DMS53 (cell line): ENCODE data around the gene ARHGEF11.

Experiments
- DNase-seq: peaks from one replicate; lab custom pipeline; 2025; lab: John Stamatoyannopoulos, UW

The ARHGEF11 gene

DNA sequence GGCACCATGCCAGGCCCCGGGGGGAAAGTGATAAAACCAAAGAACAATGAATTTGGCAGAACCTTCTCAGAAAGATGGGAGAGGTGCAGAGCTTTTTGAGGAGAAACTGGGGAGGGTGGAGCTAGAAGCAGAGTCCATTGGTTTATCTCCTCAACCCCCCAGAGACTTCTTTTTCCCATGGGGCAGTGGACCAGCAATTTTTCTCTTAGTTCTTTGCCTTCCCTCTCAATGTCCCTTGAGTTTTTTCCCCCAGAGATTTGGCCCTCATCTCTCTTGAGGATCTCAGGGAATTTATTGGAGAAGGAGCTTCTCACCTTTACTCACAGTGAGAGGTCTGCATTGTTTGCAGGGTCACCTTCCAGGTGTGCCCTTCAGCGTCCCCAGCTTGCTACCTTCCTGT lies 5.3 kb upstream of the ARHGEF11 start:
- no peak for DNase-seq

- DNase-seq: peak; percentile 62
Measured at GRCh38 chr1:157047062-157047410, 1.5 kb upstream of the ARHGEF11 start.

GRCh38 chr1:157044326-157044725 lies 1.2 kb downstream of the ARHGEF11 start:
- DNase-seq: no peak

DNA sequence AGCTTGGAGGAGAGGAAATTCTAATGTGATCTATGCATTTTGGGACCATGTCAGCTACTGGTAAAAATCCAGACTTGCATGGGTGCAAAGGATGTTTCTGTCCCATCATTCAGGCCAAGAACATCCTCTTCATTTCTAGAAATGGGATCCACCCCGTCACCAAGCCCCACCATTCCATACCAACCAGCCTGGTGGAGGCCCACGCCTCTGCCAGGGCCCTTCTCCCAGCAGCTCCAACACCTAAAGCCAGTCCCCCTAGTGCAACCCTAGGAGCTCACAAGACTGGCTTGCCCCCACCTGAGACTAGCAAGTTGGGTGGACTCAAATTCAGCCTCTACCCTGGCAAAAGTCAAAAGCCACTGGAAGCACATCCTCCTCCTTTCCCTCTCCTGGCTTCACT lies 1.9 kb downstream of the ARHGEF11 start:
- no peak for DNase-seq

GRCh38 chr1:157042846-157043245 lies 2.7 kb downstream of the ARHGEF11 start:
- DNase-seq: no peak

- no peak for DNase-seq
Measured at GRCh38 chr1:157040802-157041201, 4.7 kb downstream of the ARHGEF11 start.

DNA sequence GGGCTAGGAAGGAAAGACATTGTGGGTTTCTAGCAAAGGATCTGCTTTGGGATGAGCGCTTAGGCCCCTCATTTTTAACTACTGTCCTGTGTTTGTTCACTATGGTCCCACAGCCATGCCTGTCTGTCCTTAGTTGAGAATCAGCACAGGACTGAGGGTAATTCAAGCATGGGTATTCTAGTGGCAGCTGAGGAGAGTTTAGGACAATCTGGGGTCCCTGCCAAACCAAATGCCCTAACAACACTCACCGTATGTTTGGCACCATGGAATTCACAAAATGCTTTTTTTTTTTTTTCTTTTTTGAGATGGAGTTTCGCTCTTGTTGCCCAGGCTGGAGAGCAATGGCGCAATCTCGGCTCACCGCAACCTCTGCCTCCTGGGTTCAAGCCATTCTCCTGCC lies 10.4 kb downstream of the ARHGEF11 start:
- no peak for DNase-seq

DNA sequence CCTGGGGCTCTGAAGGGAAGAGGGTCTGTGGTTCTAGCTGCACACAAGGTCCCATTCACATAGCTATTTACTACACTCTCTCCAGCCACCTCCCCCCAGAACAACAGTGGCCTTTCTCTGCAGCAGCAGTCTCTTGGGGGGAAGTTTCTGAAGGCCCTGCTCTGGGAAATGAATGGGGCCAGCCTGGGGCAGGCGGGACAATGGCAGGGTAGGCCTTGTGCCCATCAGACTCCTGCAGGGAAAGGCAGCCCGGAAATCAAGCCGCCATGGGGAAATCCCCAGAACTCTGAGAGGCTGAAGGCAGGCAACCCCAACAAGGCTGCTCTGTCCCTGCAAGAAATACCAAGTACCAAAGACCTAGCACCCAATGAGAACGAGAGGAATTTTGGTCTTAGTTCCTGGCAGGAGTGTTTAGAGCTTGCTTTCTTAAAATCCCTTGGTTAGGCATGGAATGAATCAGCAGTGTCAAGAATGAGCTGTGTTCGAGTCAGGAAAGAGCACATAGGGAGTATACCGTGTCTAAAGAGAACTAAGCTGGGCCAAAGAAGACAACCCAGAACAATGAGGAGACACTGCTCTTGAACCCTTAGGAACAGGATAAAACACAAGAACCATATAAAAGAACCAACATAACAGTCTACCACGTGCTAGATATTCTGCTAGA lies 11.3 kb downstream of the ARHGEF11 start:
- no peak for DNase-seq

DNA sequence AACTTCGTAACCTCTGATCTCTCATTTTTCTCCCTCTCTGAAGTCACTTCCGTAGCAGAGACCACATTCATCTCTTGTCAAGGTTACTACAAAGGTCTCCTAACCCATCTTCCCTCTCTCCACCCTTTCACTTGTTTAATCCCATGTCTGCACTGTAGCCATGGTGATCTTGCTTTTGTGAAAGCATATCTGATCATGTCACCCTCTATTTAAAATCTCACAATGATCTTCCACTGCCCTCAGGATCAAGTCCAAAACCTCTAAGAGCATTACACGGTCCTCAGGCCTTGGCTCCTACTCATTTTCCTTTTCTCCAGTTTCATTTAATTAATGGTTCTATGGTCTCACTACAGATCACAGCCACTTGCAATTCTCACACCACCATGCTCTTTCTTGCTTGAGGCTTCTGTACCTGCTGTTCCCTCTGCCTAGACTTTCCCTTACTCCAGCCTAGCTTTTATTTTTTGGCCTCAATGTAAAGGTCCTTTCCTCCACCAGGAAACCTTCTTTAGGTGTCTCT lies 12.1 kb downstream of the ARHGEF11 start:
- no peak for DNase-seq

GRCh38 chr1:157032303-157032702 lies 13.2 kb downstream of the ARHGEF11 start:
- no peak for DNase-seq

DNA sequence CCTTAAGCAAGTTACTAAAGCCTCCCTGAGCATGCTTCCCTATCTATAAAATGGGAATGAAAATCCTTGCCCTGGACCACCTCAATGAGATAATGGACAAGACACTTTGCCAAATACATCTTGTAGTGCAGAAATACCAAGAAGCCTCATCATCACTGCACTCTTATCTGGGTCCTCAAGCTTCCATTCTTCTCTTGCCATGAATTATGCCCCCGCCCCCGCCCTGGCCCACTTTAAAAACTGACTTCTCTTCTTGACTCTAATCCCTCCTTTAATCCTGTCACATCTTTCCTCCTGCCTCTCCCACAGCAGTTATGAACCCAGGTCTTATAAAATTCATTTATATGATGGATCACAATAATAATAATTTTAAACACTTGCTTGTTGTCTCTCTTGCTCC lies 14.8 kb downstream of the ARHGEF11 start:
- no peak for DNase-seq

GRCh38 chr1:157028674-157029073 lies 16.9 kb downstream of the ARHGEF11 start:
- DNase-seq: no peak

DNA sequence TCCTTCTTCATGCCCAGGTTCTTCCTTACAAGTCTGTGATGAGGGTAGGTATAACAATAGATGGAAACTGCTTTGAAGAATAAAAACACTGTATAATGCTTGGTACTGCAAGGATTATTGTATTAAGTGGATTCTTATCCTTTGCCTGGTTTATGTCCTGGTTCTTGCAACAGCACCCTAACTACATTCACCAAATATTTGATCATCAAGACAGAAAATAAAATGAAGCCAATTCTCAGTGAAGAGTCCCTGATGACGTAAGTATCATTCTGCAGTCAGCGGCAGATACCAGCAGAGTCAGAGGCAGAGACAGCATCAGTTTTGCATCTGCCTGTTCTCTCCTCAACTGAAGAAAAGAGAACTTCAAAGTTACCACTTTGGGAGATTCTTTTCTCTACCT lies 19.7 kb downstream of the ARHGEF11 start:
- DNase-seq: no peak

- no peak for DNase-seq
Measured at GRCh38 chr1:157025385-157025784, 20.2 kb downstream of the ARHGEF11 start.

GRCh38 chr1:157021688-157022087 lies 23.9 kb downstream of the ARHGEF11 start:
- no peak for DNase-seq

- DNase-seq: no peak
Measured at GRCh38 chr1:157019457-157019856, 26.1 kb downstream of the ARHGEF11 start.

DNA sequence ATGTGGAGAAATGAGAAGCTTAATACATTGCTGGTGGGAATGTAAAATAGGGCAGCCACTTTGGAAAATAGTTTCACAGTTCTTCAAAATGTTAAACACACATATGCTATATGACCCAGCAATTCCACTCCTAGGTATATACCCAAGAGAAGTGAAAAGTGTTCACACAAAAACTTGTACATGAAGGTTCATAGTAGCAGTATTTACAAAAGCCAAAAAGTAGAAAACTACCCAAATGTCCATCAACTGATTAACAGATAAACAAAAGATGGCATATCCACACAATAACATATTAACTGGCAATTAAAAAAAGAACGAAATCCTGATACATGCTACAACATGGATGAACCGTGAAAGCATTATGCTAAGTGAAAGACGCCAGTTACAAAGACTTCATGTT lies 33.7 kb downstream of the ARHGEF11 start:
- no peak for DNase-seq

DNA sequence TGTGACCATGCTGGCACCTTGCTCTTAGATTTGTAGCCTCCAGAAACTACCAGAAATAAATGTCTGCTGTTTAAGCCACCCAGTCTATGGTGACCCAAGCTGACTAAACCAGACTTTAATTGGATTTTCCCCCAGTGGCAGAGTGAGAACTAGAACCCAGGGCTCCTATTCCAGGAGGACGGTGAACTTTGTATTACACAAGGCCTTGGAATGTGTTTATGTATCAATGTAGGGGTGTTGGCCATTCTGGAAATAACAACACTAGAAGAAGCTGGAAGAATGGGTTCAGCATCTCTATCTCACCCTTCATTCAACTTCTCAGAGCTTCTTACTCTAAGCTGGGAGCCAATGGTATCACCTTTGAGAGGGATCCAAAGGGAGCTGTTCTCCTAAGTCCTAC lies 37.0 kb downstream of the ARHGEF11 start:
- DNase-seq: no peak

- DNase-seq: no peak
Measured at GRCh38 chr1:157007306-157007705, 38.2 kb downstream of the ARHGEF11 start.

DNA sequence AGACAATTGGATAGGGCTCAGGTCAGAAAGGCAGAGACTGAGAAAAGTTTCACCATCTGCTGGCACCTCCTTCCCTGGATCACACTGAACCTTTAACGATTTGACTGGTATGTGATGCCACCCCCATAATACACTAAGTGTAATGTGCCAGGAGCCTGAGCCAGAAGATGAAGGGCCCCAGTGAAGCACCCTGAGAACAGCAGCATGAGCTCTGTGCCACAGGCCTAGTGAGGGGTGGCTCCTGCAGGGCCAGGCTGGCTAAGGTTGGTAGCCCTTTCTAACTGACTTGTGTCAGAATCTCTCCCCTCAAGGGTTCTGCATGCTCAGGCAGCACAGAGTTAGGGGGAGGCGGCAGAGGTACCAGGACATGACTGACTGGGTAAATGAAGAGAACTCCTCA lies 38.9 kb downstream of the ARHGEF11 start:
- no peak for DNase-seq

DNA sequence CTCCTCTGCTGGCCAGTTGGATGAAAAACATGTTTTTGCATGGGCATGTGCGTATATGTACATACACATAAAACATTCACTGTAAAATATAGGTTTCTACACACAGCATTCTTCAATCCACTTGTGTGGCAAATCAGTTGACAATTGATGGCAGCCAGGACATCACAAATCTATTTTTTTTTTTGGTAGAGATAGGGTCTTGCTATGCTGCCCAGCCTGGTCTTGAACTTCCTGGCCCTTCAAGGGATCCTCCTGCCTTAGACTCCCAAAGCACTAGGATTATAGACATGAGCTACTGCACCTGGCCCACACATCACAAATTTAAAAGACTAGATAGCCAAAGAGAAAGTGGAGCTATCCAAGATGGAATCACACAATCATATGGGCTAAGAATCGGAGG lies 39.6 kb downstream of the ARHGEF11 start:
- DNase-seq: no peak

GRCh38 chr1:157004806-157005205 lies 40.7 kb downstream of the ARHGEF11 start:
- DNase-seq: no peak

DNA sequence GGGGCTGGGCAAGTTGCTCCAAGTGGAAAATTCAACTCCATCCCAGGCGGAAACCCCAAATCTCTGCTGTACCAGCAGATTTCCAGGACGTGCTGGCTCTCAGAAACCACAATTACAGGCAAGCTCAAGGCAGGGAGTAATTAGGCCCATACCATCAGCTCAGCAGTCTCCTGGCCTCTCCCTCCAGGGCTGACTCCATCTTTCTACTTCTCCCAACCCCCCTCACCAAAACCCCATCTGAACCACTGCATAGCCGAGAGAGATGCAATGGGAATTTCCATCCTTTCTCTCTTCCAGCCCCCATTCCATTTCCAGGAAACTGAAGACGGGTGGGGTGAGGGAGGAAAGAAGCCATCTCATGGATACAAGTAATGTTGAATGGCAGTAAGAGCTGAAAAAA lies 41.2 kb downstream of the ARHGEF11 start:
- DNase-seq: no peak

DNA sequence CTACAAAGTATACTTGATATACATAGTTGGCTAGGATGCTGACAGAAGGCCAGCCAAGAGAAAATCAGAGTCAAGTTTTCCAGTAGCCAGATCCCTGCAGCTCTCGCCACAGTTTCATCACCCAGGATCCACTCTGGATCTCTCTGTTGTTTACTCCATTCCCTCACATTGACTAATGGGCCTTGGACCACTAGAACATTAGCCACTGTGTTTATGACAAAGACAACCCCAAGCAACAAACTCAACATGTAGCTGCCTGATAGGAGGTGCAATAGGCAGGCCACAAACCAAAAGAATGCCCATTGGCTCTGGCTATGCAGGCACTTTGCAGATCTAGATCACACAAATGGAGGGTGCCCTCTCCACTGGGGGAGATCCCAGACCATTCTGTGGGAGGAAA lies 44.2 kb downstream of the ARHGEF11 start:
- DNase-seq: no peak

DNA sequence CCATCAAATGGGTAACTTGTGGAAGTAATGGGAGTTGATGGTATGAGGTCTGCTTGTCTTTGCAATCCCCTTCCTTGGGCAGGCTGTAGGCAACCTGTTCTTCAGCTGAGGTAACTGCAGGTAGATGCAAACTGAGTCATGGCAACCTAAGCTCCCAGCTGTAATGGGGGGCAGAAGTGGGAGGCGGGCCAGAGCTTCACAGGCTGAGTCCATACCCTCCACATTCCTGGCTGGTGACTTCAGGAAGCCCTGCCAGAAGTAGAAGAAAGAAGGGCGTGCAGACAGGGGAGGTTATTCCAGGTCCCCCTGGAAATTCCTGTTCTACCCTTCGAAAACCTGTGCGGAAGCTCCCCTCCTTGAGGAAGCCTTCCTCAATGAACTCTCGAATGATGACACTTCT lies 44.9 kb downstream of the ARHGEF11 start:
- no peak for DNase-seq
